ENCODE results near the gene SERPINB11. TPM values are rescaled to one million over a fixed set of nuclear protein-coding genes. Genes with fewer than 3 reads are reported as not detected.

The SERPINB11 gene
- total RNA-seq, 1 experiment from 2014 or later, result not detected

DNA sequence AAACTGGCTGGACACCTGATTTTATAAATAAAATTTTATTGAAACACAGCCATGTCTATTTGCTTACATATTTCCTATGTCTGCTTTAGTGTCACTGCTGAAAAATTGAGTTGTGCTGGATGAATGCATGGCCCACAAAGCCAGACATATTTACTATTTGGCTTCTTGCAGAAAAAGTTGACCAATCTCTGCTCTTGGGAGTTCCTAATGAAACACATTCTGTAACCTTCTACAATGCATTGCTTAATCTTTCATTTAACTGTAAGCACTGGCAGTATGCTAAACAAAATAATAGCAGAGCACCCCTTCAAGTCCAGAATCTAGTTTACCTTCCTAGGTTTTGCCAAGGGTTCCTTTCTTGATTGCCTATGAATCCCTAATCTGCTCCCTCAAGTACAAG, 54.8 kb downstream of the SERPINB11 start (continued):
- TF ChIP-seq, protein P1, sequence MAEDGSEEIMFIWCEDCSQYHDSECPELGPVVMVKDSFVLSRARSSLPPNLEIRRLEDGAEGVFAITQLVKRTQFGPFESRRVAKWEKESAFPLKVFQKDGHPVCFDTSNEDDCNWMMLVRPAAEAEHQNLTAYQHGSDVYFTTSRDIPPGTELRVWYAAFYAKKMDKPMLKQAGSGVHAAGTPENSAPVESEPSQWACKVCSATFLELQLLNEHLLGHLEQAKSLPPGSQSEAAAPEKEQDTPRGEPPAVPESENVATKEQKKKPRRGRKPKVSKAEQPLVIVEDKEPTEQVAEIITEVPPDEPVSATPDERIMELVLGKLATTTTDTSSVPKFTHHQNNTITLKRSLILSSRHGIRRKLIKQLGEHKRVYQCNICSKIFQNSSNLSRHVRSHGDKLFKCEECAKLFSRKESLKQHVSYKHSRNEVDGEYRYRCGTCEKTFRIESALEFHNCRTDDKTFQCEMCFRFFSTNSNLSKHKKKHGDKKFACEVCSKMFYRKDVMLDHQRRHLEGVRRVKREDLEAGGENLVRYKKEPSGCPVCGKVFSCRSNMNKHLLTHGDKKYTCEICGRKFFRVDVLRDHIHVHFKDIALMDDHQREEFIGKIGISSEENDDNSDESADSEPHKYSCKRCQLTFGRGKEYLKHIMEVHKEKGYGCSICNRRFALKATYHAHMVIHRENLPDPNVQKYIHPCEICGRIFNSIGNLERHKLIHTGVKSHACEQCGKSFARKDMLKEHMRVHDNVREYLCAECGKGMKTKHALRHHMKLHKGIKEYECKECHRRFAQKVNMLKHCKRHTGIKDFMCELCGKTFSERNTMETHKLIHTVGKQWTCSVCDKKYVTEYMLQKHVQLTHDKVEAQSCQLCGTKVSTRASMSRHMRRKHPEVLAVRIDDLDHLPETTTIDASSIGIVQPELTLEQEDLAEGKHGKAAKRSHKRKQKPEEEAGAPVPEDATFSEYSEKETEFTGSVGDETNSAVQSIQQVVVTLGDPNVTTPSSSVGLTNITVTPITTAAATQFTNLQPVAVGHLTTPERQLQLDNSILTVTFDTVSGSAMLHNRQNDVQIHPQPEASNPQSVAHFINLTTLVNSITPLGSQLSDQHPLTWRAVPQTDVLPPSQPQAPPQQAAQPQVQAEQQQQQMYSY (CRISPR knock-in tag; IDR thresholded peaks at IDR 0.05), result no peak
- TF ChIP-seq, protein P2, sequence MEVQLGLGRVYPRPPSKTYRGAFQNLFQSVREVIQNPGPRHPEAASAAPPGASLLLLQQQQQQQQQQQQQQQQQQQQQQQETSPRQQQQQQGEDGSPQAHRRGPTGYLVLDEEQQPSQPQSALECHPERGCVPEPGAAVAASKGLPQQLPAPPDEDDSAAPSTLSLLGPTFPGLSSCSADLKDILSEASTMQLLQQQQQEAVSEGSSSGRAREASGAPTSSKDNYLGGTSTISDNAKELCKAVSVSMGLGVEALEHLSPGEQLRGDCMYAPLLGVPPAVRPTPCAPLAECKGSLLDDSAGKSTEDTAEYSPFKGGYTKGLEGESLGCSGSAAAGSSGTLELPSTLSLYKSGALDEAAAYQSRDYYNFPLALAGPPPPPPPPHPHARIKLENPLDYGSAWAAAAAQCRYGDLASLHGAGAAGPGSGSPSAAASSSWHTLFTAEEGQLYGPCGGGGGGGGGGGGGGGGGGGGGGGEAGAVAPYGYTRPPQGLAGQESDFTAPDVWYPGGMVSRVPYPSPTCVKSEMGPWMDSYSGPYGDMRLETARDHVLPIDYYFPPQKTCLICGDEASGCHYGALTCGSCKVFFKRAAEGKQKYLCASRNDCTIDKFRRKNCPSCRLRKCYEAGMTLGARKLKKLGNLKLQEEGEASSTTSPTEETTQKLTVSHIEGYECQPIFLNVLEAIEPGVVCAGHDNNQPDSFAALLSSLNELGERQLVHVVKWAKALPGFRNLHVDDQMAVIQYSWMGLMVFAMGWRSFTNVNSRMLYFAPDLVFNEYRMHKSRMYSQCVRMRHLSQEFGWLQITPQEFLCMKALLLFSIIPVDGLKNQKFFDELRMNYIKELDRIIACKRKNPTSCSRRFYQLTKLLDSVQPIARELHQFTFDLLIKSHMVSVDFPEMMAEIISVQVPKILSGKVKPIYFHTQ (CRISPR knock-in tag; IDR thresholded peaks at IDR 0.05), result no peak
- TF ChIP-seq ZNF416 (CRISPR knock-in tag; IDR thresholded peaks at IDR 0.05), result no peak
- no peak for TF ChIP-seq KAT7 (CRISPR knock-in tag; IDR thresholded peaks at IDR 0.05; ENCODE audit: borderline replicate concordance)

DNA sequence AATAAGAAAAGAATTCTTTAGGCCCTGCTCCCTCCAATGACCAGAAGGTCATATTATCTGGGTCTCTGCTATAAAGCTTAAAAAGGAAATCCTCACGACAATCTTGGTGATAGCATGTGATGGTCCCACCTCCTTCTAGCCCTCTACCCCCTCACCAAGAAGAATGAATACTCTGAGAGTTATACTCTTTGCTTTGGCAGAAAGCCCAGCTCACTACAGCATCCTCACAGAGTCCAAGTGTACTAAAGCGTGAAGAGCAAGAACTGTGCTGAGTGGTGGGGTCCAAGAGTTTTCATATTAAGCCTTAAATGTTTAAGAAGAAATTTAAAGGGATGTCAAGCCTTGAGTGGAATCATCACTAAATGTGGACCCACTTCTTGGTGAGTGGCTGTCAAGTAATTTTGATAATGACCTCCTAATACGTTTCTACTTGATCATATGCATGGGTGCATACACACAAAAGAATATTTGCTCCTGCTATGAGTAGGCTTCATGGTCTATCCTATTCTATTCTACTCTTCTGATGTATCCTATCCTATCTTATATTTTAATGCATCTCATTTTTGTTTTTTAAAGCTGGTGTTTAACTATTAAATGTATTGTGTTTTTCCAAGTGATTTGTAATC, 56.0 kb downstream of the SERPINB11 start:
- ChIA-PET POLR2A (no interaction called here), CTCF (no interaction called here)
- TF ChIP-seq, protein P3, sequence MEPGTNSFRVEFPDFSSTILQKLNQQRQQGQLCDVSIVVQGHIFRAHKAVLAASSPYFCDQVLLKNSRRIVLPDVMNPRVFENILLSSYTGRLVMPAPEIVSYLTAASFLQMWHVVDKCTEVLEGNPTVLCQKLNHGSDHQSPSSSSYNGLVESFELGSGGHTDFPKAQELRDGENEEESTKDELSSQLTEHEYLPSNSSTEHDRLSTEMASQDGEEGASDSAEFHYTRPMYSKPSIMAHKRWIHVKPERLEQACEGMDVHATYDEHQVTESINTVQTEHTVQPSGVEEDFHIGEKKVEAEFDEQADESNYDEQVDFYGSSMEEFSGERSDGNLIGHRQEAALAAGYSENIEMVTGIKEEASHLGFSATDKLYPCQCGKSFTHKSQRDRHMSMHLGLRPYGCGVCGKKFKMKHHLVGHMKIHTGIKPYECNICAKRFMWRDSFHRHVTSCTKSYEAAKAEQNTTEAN (CRISPR knock-in tag; IDR thresholded peaks at IDR 0.05), result no peak
- TF ChIP-seq TEAD1 (CRISPR knock-in tag; IDR thresholded peaks at IDR 0.05) (no peak), ZNF671 (CRISPR knock-in tag; IDR thresholded peaks at IDR 0.05) (no peak), CREB1 (CRISPR knock-in tag; IDR thresholded peaks at IDR 0.05) (no peak), IRF2 (CRISPR knock-in tag; IDR thresholded peaks at IDR 0.05; ENCODE audit: borderline replicate concordance, low read depth) (no peak), ESRRA (CRISPR knock-in tag; IDR thresholded peaks at IDR 0.05; ENCODE audit: borderline replicate concordance) (no peak), ZNF416 (CRISPR knock-in tag; IDR thresholded peaks at IDR 0.05) (no peak), NFYB (CRISPR knock-in tag; conservative IDR thresholded peaks at IDR 0.05; ENCODE audit: low read depth) (no peak), RORB (CRISPR knock-in tag; IDR thresholded peaks at IDR 0.05) (no peak), PRRX2 (CRISPR knock-in tag; IDR thresholded peaks at IDR 0.05) (no peak), CBFB (CRISPR knock-in tag; IDR thresholded peaks at IDR 0.05; ENCODE audit: low read depth) (no peak), TP53 (CRISPR knock-in tag; IDR thresholded peaks at IDR 0.05) (no peak), ZNF219 (CRISPR knock-in tag; IDR thresholded peaks at IDR 0.05; ENCODE audit: borderline replicate concordance) (no peak), GRHL2 (CRISPR knock-in tag; IDR thresholded peaks at IDR 0.05; ENCODE audit: insufficient replicate concordance, severe bottlenecking) (no peak)
- TF ChIP-seq, protein P2 (CRISPR knock-in tag; IDR thresholded peaks at IDR 0.05), result no peak
- TF ChIP-seq, protein P4, sequence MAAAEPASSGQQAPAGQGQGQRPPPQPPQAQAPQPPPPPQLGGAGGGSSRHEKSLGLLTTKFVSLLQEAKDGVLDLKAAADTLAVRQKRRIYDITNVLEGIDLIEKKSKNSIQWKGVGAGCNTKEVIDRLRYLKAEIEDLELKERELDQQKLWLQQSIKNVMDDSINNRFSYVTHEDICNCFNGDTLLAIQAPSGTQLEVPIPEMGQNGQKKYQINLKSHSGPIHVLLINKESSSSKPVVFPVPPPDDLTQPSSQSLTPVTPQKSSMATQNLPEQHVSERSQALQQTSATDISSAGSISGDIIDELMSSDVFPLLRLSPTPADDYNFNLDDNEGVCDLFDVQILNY (CRISPR knock-in tag; IDR thresholded peaks at IDR 0.05), result no peak
- TF ChIP-seq, protein P5, sequence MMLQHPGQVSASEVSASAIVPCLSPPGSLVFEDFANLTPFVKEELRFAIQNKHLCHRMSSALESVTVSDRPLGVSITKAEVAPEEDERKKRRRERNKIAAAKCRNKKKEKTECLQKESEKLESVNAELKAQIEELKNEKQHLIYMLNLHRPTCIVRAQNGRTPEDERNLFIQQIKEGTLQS (CRISPR knock-in tag; conservative IDR thresholded peaks at IDR 0.05), result no peak
- TF ChIP-seq, protein P6, sequence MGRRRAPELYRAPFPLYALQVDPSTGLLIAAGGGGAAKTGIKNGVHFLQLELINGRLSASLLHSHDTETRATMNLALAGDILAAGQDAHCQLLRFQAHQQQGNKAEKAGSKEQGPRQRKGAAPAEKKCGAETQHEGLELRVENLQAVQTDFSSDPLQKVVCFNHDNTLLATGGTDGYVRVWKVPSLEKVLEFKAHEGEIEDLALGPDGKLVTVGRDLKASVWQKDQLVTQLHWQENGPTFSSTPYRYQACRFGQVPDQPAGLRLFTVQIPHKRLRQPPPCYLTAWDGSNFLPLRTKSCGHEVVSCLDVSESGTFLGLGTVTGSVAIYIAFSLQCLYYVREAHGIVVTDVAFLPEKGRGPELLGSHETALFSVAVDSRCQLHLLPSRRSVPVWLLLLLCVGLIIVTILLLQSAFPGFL (CRISPR knock-in tag; IDR thresholded peaks at IDR 0.05; ENCODE audit: borderline replicate concordance), result no peak
- TF ChIP-seq, protein P7, sequence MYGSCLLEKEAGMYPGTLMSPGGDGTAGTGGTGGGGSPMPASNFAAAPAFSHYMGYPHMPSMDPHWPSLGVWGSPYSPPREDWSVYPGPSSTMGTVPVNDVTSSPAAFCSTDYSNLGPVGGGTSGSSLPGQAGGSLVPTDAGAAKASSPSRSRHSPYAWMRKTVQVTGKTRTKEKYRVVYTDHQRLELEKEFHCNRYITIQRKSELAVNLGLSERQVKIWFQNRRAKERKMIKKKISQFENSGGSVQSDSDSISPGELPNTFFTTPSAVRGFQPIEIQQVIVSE (CRISPR knock-in tag; IDR thresholded peaks at IDR 0.05; ENCODE audit: borderline replicate concordance), result no peak
- DNase-seq (ENCODE audit: low spot score) (no peak), ATAC-seq (no peak)
- Mint-ChIP-seq H3K27ac (no peak overlapping the region), H3K27me3 (ENCODE audit: low read depth) (peaks cover 8% of the 10 kb centered on the region), H3K36me3 (peaks cover 23% of the 10 kb centered on the region), H3K9me3 (peaks cover 42% of the 10 kb centered on the region), H3K4me1 (no peaks in the 10 kb centered on the region), H3K4me3 (no peak overlapping the region)

Measured in WTC11 (cell line).